ENCODE measurements around the gene IL17RC.

DNA sequence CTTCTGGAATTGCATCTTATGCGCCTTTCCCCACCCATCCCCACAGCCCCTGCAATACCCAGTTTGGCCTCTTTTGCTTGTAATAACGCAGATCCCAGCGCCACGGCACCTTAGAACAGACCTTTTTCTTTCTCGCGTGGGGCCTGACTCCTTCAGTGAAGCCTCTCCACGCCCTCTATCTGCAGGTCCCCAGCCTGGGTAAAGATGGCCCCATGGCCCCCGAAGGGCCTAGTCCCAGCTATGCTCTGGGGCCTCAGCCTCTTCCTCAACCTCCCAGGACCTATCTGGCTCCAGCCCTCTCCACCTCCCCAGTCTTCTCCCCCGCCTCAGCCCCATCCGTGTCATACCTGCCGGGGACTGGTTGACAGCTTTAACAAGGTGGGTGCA lies 17.3 kb downstream of the IL17RC start:
- TF ChIP-seq YY1 (IDR thresholded peaks at IDR 0.05; ENCODE audit: insufficient read depth, insufficient read length) (no peak), ZNF274 (IDR thresholded peaks at IDR 0.05; ENCODE audit: low read depth, low read length) (no peak)
